Stimulated activated naive CD4-positive, alpha-beta T cell (primary cell): Measurements from ENCODE around the gene USP32.
A peak's percentile ranks its signal among the peaks of the same experiment; 100 is the strongest.
"Not testable (repeated sequence)": the region's sequence is repeated elsewhere in the genome, so short reads cannot be mapped to it uniquely, and the experiment has no call there.

Source experiments
- DNase-seq, 6 experiments: peaks; one replicate each; lab custom pipeline; 2025; lab: John Stamatoyannopoulos, UW

Gene USP32

DNA sequence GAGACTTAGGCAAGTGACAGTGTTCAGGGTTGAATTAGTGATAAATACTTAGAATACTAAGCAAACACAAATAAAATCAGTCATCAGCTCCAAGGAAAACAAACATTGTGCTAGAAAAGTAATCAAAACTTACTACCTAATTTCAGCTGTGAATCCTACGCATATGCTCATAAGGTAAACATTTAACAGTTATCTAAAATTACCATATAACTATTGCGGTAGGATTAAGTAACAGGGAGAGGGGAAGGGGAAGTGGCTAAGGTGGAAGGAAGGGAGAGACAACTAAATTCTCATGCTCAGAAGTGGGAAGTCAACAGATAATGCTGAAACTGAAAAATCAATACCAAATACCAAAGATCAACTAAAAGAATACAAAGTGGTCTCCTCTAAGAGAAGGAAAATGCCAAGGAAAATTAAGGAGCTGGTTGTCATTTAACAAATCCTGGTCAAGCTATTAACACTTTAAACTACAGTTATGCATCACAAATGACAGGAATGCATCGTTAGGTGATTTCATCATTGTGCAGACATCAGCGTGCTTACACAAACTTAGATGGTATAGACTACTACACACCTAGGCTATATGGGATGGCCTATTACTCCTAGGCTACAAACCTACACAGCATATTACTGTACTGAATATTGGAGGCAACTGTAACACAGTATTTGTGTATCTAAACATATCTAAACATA, 20.0 kb downstream of the USP32 start:
- no peak for DNase-seq

- no peak for DNase-seq
Observed at GRCh38 chr17:60371416-60371815, 20.5 kb downstream of the USP32 start.

GRCh38 chr17:60369727-60370126, 22.2 kb downstream of the USP32 start:
- no peak for DNase-seq

DNA sequence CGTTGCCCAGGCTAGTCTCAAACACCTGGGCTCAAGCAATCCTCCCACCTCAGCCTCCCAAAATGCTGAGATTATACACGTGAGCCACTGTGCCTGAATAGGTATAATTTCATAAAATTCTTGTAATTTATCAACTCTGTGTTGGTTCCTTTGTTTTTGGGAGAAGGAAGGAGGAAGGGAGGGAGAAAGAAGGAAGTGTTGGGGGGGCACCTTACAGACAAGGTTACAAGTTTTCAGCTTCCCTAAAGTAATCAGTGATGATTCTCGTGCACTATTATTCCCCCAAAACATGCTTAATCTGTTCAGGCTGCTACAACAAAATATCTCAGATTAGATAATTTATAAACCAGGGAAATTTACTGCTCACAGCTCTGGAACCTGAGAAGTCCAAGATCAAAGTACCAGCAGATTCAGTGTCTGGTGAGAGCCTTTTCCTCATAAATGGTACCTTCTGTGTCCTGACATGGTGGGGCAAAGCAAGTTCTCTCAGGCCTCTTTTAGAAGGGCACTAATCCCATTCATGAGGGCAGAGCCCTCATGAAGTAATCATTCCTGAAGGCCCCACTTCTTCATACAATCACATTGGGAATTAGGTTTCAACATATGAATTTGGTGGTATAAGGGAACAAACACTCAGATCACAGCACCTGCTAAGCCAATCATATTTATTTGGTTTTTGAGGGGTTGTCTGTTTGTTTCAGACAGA, 28.1 kb downstream of the USP32 start:
- DNase-seq, result no peak

GRCh38 chr17:60362329-60362728, 29.6 kb downstream of the USP32 start:
- DNase-seq, result no peak

DNA sequence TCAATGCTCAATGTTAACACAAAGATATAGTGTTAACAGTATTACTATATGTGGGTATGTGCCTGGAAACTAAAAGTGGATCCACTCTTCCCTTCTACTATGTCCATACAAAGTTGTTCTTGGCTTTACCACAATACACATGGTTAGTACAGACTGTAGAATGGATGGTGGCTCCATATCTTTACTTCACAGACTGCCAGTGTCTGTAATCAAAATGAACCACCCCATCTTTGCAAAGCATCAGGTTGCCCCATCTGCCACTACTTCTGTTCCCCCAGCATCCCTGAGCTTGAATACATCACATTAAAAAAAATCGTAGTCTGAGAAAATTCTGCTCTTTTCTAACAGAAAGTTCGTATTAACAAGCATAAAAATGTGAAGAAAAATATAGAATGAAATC, 30.0 kb downstream of the USP32 start:
- no peak for DNase-seq

DNA sequence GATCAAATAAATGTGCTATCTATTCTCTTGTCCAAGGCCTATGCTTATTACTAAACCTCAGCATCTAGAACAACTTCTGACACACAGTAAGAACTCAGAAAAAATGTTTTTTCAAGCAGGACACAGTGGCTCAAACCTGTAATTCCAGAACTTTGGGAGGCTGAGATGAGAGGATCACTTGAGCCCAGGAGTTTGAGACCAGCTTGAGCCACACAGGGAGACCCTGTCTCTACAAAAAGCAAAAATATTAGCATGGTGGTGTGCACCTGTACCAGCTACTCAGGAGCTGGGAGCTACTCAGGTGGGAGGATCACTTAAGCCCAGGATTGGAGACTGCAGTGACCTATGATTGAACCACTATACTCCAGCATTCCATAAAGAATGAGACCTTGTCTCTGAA, 32.5 kb downstream of the USP32 start:
- DNase-seq, result no peak

DNA sequence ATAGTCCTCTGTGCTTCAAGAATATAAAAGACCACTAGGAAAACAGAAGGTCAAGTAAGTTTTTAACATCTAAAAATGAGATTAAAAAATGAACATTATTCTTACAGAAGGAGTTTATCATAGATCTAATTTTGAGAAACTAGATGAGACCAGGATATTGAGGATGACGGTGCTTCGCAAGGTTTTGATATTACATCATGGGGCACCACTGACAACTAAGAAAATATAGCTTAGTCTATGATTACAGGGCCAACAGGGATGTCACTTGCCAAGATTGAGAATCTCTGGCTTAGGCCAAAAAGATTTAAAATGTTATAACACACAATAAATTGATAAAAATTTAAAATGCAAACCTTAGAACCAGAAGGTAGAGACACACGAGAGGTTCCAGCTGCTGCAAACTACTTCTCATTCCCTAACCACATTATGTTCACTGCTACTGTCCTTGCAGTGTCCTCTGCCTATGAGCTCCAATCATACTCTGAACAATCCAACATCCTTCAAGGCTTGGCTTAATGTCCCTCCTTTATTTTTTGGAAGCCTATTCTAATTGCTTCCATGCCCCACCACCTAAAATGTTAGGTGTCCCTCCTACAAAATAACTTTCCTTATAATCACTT, 33.2 kb downstream of the USP32 start:
- DNase-seq, result no peak

DNA sequence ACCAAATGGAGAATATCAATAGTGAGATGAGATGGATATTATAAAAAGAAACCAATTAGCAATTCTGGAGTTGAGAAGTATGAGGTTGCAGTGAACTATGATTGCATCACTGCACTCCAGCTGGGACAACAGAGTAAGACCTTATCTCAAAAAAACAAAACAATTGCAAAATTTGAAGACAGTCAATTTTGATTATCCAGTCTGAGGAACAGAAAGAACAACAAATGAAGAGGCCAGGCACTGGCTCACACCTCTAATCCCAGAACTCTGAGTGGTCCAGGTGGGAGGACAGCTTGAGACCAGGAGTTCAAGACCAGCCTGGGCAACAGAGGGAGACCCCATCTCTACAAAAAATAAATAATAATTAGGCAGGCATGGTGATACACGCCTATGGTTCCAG, 35.0 kb downstream of the USP32 start:
- DNase-seq, result no peak

DNA sequence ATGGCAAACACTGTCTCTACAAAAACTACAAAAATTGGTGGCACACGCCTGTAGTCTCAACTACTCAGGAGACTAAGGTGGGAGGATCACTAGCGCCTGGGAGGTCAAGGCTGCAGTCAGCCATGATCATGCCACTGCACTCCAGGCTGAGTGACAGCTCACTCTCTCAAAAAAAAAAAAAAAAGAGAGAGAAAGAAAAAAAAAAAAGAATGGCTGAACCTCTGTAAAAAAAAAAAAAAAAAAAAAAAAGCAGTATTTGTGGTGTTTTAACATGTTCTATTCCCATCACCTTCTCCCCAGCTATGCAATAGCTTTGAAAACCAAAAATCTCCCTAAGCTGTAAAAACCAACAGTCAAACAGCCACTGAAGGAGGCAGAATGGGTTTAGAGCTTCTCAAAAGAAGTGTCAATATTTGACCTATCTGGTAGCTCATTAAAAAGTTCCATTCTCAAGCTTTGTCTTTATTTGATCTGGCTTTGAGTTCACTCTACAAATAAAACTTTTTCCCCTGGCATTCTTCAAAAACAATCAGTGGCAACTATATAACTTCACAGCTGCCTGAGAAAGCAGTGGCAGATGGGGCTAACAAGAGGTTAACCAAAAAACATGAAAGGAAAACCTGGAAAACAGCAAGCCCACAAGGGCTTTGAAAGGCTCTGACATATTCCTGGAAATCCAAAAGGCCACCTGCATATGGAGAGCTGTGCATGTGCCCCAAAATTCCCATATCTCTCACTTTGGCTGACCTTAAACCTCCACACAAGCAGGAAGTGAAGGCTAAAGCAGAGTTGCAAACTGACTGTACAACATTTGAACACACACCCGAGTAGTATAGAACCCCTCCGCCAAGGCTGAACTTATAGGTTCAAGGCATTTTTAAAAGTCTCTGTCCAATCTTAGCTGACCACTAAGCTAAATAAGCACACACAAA, 36.0 kb downstream of the USP32 start:
- no peak for DNase-seq

DNA sequence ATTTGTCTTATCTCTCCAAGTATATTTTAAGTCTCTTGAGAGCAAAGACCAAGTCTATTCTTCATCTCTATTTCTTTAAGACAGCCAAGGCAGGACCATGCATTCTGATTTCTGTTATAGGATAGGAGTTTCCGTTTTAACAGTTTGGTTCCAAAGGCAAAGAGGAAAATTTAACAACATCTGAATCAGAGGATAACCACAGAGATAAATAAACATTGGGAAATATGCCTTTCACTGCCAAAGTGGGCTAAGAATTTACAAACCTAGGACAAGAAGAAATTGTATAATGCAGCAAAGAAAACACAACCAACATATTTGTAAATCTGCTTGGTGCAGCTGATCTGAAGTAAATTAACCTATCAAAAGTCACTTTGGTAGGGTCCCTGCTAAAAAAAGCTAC, 37.7 kb downstream of the USP32 start:
- DNase-seq, result no peak

- no peak for DNase-seq
Observed at GRCh38 chr17:60353773-60354172, 38.2 kb downstream of the USP32 start.

DNA sequence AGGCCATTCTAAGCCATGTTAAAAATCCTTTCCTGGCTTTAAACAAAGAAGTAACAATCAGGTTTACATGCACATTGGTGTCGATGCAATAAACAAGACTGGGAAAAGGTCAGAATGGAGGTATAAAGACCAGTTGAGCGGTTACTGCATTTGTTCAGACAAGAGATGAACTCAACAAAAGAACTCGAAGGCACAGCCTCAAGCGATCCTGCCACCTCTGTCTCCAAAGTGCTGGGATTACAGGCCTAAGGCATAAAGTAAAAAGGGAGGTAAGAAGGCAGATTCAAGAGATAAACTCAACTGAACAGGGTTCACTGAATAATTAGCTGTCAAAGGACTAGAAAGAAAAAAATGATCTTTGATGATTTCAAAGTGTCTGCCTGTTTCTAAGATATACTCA, 39.4 kb downstream of the USP32 start:
- DNase-seq, result no peak

DNA sequence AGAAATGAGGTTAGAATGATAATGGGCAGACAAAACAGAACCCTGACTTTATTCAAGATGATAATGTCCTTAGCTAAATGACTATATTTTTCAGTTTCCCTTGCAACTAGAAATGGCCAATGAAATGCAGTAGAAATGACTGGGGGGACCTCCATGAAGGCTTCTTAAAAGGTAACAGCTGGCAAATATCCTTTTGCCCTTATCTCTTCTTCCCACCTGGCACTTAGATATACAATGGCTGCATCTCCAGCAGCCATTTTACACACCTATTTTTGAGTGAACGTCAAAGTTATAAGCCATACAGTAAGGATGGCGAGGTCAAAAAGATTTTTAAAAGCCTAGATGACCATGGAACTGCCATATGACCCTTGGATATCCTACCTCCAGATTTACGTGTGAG, 39.9 kb downstream of the USP32 start:
- DNase-seq, result no peak

DNA sequence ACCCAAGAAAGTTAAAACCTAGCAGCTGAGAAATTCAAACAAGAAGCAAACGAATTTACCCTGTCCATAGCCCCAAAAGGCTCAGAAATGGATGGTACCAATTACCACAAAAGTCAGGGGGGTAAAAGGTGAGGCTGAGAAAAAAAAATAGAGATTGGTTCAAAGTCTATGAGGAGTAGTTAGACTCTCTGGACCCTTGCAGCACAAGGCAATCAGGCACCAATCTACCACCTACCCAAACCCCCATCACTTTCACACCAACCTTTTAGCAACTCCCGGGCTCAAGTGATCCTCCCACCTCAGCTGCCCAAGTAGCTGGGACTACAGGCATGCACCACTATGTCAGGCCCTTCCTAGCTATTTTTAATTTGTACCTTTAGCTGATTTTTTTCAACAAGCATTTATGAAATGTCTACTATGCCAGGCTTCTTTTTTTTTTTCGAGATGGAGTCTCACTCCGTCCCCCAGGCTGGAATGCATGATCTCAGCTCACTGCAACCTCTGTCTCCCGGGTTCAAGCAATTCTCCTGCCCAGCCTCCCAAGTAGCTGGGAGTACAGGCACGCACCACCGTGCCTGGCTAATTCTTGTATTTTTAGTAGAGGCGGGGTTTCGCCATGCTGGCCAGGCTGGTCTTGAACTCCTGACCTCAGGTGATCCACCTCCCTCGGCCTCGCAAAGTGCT, 40.8 kb downstream of the USP32 start:
- DNase-seq, result no peak

DNA sequence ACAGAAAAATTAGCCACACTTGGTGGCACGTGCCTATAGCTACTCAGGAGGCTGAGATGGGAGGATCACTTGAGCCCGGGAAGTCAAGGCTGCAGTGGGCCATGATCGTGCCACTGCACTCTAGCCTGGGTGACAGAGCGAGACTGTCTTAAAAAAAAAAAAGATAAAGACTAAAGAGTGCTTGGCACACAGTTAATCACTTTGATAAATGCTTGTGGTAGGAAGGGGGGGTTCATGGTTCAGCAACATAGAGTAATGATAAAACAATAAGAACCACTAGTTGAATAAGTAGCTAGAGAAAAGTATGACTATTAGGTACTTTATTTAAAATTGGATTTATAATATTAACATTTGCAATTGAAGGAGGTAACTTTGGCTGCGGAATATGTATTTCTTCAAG, 43.3 kb downstream of the USP32 start:
- DNase-seq, result no peak

DNA sequence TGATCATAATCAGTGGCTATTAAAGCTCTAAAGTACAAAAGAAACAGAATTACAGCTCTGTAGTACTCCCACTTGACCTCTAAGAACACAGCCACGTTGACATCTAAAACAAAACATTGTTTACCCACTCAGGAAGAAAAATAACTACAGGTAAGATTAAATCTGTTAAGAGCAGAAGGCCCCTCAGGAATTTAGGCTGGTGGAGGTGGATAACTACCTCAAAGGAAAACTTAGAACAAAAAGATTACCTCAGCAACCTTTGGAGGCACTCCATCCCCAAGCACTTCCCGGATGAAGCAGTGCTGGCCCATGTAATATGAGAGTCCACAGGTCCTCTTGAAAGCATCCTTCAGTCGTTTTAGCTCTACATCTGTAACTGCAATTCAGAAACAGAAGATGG, 46.7 kb downstream of the USP32 start:
- DNase-seq, result no peak

DNA sequence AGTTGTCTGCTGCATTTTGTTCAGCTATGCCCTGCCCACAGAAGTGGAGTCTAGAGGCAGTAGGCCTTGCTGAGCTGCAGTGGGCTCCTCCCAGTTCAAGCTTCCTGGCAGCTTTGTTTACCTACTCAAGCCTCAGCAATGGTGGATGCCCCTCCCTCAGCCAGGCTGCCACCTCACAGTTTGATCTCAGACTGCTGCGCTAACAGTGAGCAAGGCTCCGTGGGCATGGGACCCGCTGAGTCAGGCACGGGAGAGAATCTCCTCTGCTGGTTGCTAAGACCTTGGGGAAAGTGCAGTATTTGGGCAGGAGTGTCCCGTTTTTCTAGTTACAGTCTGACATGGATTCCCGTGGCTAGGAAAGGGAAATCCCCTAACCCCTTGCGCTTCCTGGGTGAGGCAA, 49.4 kb downstream of the USP32 start:
- peak in 2 of 6 experiments; percentile 2 to 7 for DNase-seq

GRCh38 chr17:60335289-60335688, 56.6 kb downstream of the USP32 start:
- no peak for DNase-seq

GRCh38 chr17:60333628-60334031, 58.3 kb downstream of the USP32 start:
- DNase-seq, result no peak

DNA sequence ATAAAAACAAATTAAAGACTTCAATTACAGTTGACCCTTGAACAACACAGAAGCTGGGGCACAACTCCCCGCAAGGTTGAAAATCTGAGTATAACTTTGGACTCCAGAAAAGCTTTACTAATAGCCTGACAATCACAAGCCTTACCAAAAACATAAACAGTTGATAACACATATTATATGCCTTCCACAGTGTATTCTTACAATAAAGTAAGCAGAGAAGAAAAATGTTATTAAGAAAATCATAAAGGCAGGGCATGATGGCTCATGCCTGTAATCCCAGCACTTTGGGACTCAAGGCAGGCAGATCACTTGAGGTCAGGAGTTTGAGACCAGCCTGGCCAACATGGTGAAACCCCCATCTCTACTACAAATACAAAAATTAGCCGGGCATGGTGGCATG, 58.9 kb downstream of the USP32 start:
- DNase-seq, result not testable (repeated sequence)

GRCh38 chr17:60332574-60332973, 59.4 kb downstream of the USP32 start:
- no peak for DNase-seq
